Measurements from ENCODE around the gene STX12.

Gene STX12

DNA sequence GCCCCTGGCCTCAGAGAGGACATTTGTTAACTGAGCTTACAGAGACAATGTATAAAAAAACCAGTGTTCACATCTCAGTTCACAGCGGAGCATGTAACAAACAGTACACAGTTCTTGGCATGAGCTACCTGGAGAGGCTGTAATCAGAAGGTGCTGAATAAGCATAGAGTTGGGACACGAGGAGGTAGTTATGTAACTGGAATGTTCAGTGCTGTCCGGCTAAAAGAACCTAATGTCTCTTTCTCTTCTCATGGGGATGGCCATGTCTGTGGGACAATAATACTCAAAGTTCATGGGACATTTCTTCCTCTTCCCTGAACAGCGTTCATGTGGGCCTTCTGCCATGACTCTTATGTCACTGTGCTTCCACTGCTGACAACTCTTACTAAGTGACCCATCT lies 17.2 kb upstream of the STX12 start:
- Histone ChIP-seq H3K9ac (ENCODE audit: low read depth, low read length, poor library complexity) (no peak overlapping the region), H3K23ac (ENCODE audit: low read depth, low read length, poor library complexity) (no peak overlapping the region), H3K79me1 (ENCODE audit: low read depth, low read length) (no peaks in the 10 kb centered on the region), H2BK5ac (ENCODE audit: low read length) (no peak overlapping the region), H4K91ac (ENCODE audit: low read depth, low read length, poor library complexity) (no peak overlapping the region), H3K14ac (ENCODE audit: low read length) (no peak overlapping the region), H2BK120ac (ENCODE audit: low read depth, low read length) (no peak overlapping the region), H3K36me3 (replicated peaks in 1 of 2; ENCODE audit: control insufficient read depth in 2 of 2, insufficient read depth in 2 of 2, low read length in 2 of 2) (peaks cover 7 to 59% of the 10 kb centered on the region in 2 donors), H3K9me3 (replicated peaks in 1 of 2; ENCODE audit: control insufficient read depth in 2 of 2, insufficient read depth in 1 of 2, low read depth in 1 of 2, low read length in 2 of 2) (no peaks in the 10 kb centered on the region), H2AK5ac (ENCODE audit: low read depth, low read length) (no peak overlapping the region), H3K4me1 (ENCODE audit: control insufficient read depth in 2 of 2, insufficient read depth in 1 of 2, low read depth in 1 of 2, low read length in 2 of 2) (no peaks in the 10 kb centered on the region), H3K18ac (ENCODE audit: low read length) (no peak overlapping the region), H4K8ac (ENCODE audit: low read depth, low read length) (no peak overlapping the region), H3K27ac (replicated peaks; ENCODE audit: low read length) (no peak overlapping the region), H2BK12ac (ENCODE audit: low read length) (no peak overlapping the region), H3K4me3 (ENCODE audit: low read length in 2 of 2) (no peak overlapping the region), H2AFZ (ENCODE audit: low read length) (no peak overlapping the region), H3K4ac (ENCODE audit: low read length) (no peak overlapping the region), H3K4me2 (ENCODE audit: insufficient read depth, low read length, poor library complexity, severe bottlenecking) (no peak overlapping the region), H3K27me3 (ENCODE audit: control insufficient read depth in 3 of 3, insufficient read depth in 3 of 3, low read depth in 1 of 3, low read length in 3 of 3) (no peaks in the 10 kb centered on the region), H2BK15ac (ENCODE audit: low read length) (no peak overlapping the region)
- DNase-seq (ENCODE audit: low spot score) = no peak
- no CpG with 5 or more reads among the region's 4 CpGs for WGBS, 2 donors (ENCODE audit: extremely low coverage in 2 of 2, insufficient read length in 2 of 2, insufficient replicate concordance in 1 of 2)

DNA sequence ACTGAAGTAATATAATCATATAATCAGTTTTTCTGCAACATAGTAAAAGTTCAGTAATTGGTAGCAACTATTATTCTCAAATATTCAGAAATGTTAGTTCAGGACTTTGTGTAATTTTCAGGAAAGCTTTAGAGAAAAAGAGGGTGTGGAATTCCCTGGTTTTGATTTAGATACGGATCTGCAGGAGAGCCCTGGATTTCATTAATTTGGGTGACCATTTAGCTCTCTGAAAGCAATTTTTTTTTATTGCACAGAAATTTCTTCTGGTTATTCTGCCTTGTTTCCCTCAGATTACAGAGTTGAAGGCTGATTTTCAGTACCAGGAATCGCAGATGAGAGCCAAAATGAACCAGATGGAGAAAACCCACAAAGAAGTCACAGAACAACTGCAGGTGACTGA lies 13.8 kb upstream of the STX12 start:
- no peak overlapping the region for H3K4me2 ChIP-seq (ENCODE audit: insufficient read depth, low read length, poor library complexity, severe bottlenecking)
- H4K91ac ChIP-seq (ENCODE audit: low read depth, low read length, poor library complexity) = no peak overlapping the region
- H3K18ac ChIP-seq (ENCODE audit: low read length) = no peak overlapping the region
- no peak overlapping the region for H3K9ac ChIP-seq (ENCODE audit: low read depth, low read length, poor library complexity)
- H2AFZ ChIP-seq (ENCODE audit: low read length) = no peak overlapping the region
- H3K4ac ChIP-seq (ENCODE audit: low read length) = no peak overlapping the region
- H4K8ac ChIP-seq (ENCODE audit: low read depth, low read length) = no peak overlapping the region
- no peak overlapping the region for H3K23ac ChIP-seq (ENCODE audit: low read depth, low read length, poor library complexity)
- H3K36me3 ChIP-seq (replicated peaks in 1 of 2; ENCODE audit: control insufficient read depth in 2 of 2, insufficient read depth in 2 of 2, low read length in 2 of 2) = peaks cover 5 to 52% of the 10 kb centered on the region in 2 donors
- no peak overlapping the region for H2BK5ac ChIP-seq (ENCODE audit: low read length)
- no peak overlapping the region for H3K14ac ChIP-seq (ENCODE audit: low read length)
- no peaks in the 10 kb centered on the region for H3K27me3 ChIP-seq (ENCODE audit: control insufficient read depth in 3 of 3, insufficient read depth in 3 of 3, low read depth in 1 of 3, low read length in 3 of 3)
- H3K79me1 ChIP-seq (ENCODE audit: low read depth, low read length) = no peaks in the 10 kb centered on the region
- H3K27ac ChIP-seq (replicated peaks; ENCODE audit: low read length) = no peak overlapping the region
- no peak overlapping the region for H2BK12ac ChIP-seq (ENCODE audit: low read length)
- H3K4me1 ChIP-seq (ENCODE audit: control insufficient read depth in 2 of 2, insufficient read depth in 1 of 2, low read depth in 1 of 2, low read length in 2 of 2) = no peaks in the 10 kb centered on the region
- no peak overlapping the region for H2BK120ac ChIP-seq (ENCODE audit: low read depth, low read length)
- no peak overlapping the region for H3K4me3 ChIP-seq (ENCODE audit: low read length in 2 of 2)
- WGBS, 2 donors (ENCODE audit: extremely low coverage in 2 of 2, insufficient read length in 2 of 2, insufficient replicate concordance in 1 of 2) = no CpG with 5 or more reads among the region's 2 CpGs
- no peak overlapping the region for H2AK5ac ChIP-seq (ENCODE audit: low read depth, low read length)
- H3K9me3 ChIP-seq (replicated peaks in 1 of 2; ENCODE audit: control insufficient read depth in 2 of 2, insufficient read depth in 1 of 2, low read depth in 1 of 2, low read length in 2 of 2) = no peaks in the 10 kb centered on the region
- no peak for DNase-seq (ENCODE audit: low spot score)
- no peak overlapping the region for H2BK15ac ChIP-seq (ENCODE audit: low read length)

DNA sequence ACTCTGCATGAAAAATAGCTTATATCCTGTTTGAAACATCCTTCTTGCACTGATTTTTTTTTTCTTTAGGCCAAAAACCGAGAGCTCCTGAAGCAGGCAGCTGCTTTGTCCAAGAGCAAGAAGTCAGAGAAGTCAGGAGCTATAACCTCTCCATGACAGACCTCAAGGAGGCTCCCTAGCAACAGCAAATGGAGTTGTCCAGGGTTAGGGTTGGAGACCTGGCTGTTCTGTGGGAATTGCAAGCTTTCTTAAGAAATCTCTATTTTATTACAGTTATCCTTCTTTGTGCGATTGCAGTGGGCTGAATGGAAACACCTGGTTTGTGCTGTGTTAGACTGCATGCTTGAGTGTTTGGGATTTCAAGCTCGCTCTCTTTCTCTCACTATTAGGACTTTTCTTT lies 12.6 kb upstream of the STX12 start:
- H3K36me3 ChIP-seq (replicated peaks in 1 of 2; ENCODE audit: control insufficient read depth in 2 of 2, insufficient read depth in 2 of 2, low read length in 2 of 2) = peaks cover 5 to 40% of the 10 kb centered on the region in 2 donors
- no peak overlapping the region for H2BK12ac ChIP-seq (ENCODE audit: low read length)
- no peak overlapping the region for H3K27ac ChIP-seq (replicated peaks; ENCODE audit: low read length)
- no peak overlapping the region for H3K14ac ChIP-seq (ENCODE audit: low read length)
- H3K9ac ChIP-seq (ENCODE audit: low read depth, low read length, poor library complexity) = no peak overlapping the region
- WGBS, 2 donors (ENCODE audit: extremely low coverage in 2 of 2, insufficient read length in 2 of 2, insufficient replicate concordance in 1 of 2) = no CpG with 5 or more reads among the region's 3 CpGs
- no peaks in the 10 kb centered on the region for H3K4me1 ChIP-seq (ENCODE audit: control insufficient read depth in 2 of 2, insufficient read depth in 1 of 2, low read depth in 1 of 2, low read length in 2 of 2)
- H3K79me1 ChIP-seq (ENCODE audit: low read depth, low read length) = no peaks in the 10 kb centered on the region
- H2BK15ac ChIP-seq (ENCODE audit: low read length) = no peak overlapping the region
- H3K4me3 ChIP-seq (ENCODE audit: low read length in 2 of 2) = no peak overlapping the region
- H3K4me2 ChIP-seq (ENCODE audit: insufficient read depth, low read length, poor library complexity, severe bottlenecking) = no peak overlapping the region
- H4K91ac ChIP-seq (ENCODE audit: low read depth, low read length, poor library complexity) = no peak overlapping the region
- no peak overlapping the region for H4K8ac ChIP-seq (ENCODE audit: low read depth, low read length)
- no peak overlapping the region for H2BK5ac ChIP-seq (ENCODE audit: low read length)
- H3K9me3 ChIP-seq (replicated peaks in 1 of 2; ENCODE audit: control insufficient read depth in 2 of 2, insufficient read depth in 1 of 2, low read depth in 1 of 2, low read length in 2 of 2) = no peaks in the 10 kb centered on the region
- no peak overlapping the region for H2AFZ ChIP-seq (ENCODE audit: low read length)
- H3K27me3 ChIP-seq (ENCODE audit: control insufficient read depth in 3 of 3, insufficient read depth in 3 of 3, low read depth in 1 of 3, low read length in 3 of 3) = no peaks in the 10 kb centered on the region
- H2AK5ac ChIP-seq (ENCODE audit: low read depth, low read length) = no peak overlapping the region
- DNase-seq (ENCODE audit: low spot score) = no peak
- H3K18ac ChIP-seq (ENCODE audit: low read length) = no peak overlapping the region
- H3K23ac ChIP-seq (ENCODE audit: low read depth, low read length, poor library complexity) = no peak overlapping the region
- H2BK120ac ChIP-seq (ENCODE audit: low read depth, low read length) = no peak overlapping the region
- H3K4ac ChIP-seq (ENCODE audit: low read length) = no peak overlapping the region

GRCh38 chr1:27762033-27762432 lies 11.0 kb upstream of the STX12 start:
- no peaks in the 10 kb centered on the region for H3K79me1 ChIP-seq (ENCODE audit: low read depth, low read length)

More at GRCh38 chr1:27762033-27762432, 11.0 kb upstream of the STX12 start:
- H3K23ac ChIP-seq (ENCODE audit: low read depth, low read length, poor library complexity) = no peak overlapping the region
- no peak overlapping the region for H2BK12ac ChIP-seq (ENCODE audit: low read length)
- H3K4me1 ChIP-seq (ENCODE audit: control insufficient read depth in 2 of 2, insufficient read depth in 1 of 2, low read depth in 1 of 2, low read length in 2 of 2) = no peaks in the 10 kb centered on the region
- no peak for DNase-seq (ENCODE audit: low spot score)
- H3K14ac ChIP-seq (ENCODE audit: low read length) = no peak overlapping the region
- H4K8ac ChIP-seq (ENCODE audit: low read depth, low read length) = no peak overlapping the region
- H3K9ac ChIP-seq (ENCODE audit: low read depth, low read length, poor library complexity) = no peak overlapping the region
- H3K4ac ChIP-seq (ENCODE audit: low read length) = no peak overlapping the region
- H3K4me3 ChIP-seq (ENCODE audit: low read length in 2 of 2) = no peak overlapping the region
- H3K9me3 ChIP-seq (replicated peaks in 1 of 2; ENCODE audit: control insufficient read depth in 2 of 2, insufficient read depth in 1 of 2, low read depth in 1 of 2, low read length in 2 of 2) = no peaks in the 10 kb centered on the region
- no peak overlapping the region for H3K4me2 ChIP-seq (ENCODE audit: insufficient read depth, low read length, poor library complexity, severe bottlenecking)
- H2BK5ac ChIP-seq (ENCODE audit: low read length) = no peak overlapping the region
- no peak overlapping the region for H4K91ac ChIP-seq (ENCODE audit: low read depth, low read length, poor library complexity)
- no CpG with 5 or more reads among the region's 1 CpG for WGBS, 2 donors (ENCODE audit: extremely low coverage in 2 of 2, insufficient read length in 2 of 2, insufficient replicate concordance in 1 of 2)
- H3K18ac ChIP-seq (ENCODE audit: low read length) = no peak overlapping the region
- no peak overlapping the region for H2BK120ac ChIP-seq (ENCODE audit: low read depth, low read length)
- H3K27me3 ChIP-seq (ENCODE audit: control insufficient read depth in 3 of 3, insufficient read depth in 3 of 3, low read depth in 1 of 3, low read length in 3 of 3) = no peaks in the 10 kb centered on the region
- no peak overlapping the region for H2AFZ ChIP-seq (ENCODE audit: low read length)
- peaks cover 3 to 26% of the 10 kb centered on the region in 2 donors for H3K36me3 ChIP-seq (replicated peaks in 1 of 2; ENCODE audit: control insufficient read depth in 2 of 2, insufficient read depth in 2 of 2, low read length in 2 of 2)
- H2BK15ac ChIP-seq (ENCODE audit: low read length) = no peak overlapping the region
- H3K27ac ChIP-seq (replicated peaks; ENCODE audit: low read length) = no peak overlapping the region
- H2AK5ac ChIP-seq (ENCODE audit: low read depth, low read length) = no peak overlapping the region
